Measurements from ENCODE around the gene TOLLIP.

The TOLLIP gene

DNA sequence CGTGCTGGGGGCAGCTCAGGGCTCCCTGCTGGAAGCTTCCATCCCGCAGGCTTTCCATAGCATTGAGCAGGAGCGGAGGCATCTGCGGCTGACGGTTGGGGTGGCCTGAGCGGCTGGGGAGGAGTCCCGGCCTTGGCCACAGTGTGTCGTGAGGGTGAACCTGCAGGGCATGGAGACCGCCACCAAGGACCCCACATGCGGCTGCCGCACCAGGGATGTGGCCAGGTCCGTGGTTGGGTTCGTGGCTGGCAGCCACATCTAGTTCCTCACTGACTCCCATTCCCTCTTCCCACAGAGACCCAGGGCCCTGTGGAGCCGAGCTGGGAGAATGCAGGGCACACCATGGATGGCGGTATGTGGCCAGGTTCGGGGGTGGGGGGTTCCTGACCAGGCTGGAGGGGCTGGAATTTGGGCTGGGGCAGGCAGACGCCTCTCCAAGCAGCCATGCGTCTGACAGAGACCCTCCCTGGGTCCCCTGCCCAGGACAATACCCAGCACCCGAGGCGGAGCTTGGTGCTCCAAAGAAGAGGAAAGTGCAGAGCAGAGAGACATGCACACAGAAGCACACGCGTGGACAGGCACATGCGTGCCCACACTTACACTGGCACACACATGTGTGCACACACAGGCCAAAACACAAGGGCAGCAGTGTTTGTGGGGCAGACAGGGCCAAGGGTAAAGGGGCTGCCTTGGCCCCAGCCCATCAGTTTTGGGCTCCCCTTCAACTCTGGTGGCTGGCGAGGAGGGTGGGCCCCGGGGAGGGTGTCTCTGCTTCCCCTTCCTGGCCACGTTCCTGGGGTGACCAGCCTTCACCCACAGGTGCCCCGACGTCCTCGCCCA is 83.8 kb downstream of the TOLLIP start:
- TF ChIP-seq, protein P1, sequence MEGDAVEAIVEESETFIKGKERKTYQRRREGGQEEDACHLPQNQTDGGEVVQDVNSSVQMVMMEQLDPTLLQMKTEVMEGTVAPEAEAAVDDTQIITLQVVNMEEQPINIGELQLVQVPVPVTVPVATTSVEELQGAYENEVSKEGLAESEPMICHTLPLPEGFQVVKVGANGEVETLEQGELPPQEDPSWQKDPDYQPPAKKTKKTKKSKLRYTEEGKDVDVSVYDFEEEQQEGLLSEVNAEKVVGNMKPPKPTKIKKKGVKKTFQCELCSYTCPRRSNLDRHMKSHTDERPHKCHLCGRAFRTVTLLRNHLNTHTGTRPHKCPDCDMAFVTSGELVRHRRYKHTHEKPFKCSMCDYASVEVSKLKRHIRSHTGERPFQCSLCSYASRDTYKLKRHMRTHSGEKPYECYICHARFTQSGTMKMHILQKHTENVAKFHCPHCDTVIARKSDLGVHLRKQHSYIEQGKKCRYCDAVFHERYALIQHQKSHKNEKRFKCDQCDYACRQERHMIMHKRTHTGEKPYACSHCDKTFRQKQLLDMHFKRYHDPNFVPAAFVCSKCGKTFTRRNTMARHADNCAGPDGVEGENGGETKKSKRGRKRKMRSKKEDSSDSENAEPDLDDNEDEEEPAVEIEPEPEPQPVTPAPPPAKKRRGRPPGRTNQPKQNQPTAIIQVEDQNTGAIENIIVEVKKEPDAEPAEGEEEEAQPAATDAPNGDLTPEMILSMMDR (IDR thresholded peaks at IDR 0.05; ENCODE audit: low read depth, low read length), result no peak
- no peak for TF ChIP-seq MYC (IDR thresholded peaks at IDR 0.05; ENCODE audit: low read depth, low read length)
- TF ChIP-seq, protein P2, sequence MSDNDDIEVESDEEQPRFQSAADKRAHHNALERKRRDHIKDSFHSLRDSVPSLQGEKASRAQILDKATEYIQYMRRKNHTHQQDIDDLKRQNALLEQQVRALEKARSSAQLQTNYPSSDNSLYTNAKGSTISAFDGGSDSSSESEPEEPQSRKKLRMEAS (IDR thresholded peaks at IDR 0.05; ENCODE audit: low read depth, low read length), result no peak
- TF ChIP-seq POLR2A (IDR thresholded peaks at IDR 0.05; ENCODE audit: extremely low read depth, insufficient read length), result no peak
- H3K4me3 ChIP-seq (ENCODE audit: low read depth, low read length), result no peak overlapping the region
- DNase-seq (ENCODE audit: low read depth), result no peak

DNA sequence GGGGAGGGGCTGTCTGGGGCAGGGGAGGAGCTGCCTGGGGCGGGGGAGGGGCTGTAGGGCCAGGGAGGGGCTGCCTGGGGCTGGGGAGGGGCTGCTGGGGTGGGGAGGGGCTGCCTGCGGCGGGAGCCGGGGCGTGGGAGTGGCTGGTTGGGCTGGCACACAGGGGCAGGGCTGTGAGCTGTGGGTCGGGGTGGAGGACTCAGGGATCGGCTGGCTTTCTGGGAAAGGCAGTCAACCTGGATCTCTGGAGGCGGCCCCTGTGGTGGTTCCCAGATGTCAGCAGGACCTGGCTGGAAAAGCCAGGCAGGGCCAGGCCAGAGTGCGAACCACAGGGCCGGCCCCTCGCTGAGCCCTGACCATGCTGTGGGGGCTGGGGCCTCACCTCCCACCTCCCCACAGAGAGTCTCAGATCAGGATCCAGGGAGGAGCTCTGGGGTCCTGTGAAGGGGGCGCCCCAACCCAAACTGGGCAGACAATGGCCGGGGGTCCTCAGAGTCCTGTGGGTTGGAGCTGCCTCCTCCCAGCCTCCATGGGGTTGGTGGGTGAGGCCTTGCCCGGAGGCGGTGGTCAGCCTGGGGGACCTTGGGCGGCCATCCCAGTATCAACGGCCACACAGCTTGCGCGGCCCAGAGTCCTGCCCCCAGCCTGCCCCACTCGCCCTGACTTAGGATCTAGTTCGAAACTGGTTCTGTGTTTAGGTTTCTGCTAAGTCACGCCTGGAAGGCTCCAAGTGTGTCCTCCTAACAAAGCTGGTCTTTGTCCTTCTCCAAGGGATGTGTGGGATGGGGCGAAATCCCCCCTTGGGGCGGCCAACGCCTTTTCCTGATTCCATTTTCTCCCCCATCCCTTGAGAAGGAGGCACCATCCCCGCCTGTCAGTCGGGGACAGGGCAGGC is 84.7 kb downstream of the TOLLIP start:
- H3K4me3 ChIP-seq (ENCODE audit: low read depth, low read length), result no peak overlapping the region
- no peak for DNase-seq (ENCODE audit: low read depth)
- TF ChIP-seq POLR2A (IDR thresholded peaks at IDR 0.05; ENCODE audit: extremely low read depth, insufficient read length), result no peak
- TF ChIP-seq, protein P2 (IDR thresholded peaks at IDR 0.05; ENCODE audit: low read depth, low read length), result no peak
- TF ChIP-seq, protein P1 (IDR thresholded peaks at IDR 0.05; ENCODE audit: low read depth, low read length), result no peak
- no peak for TF ChIP-seq MYC (IDR thresholded peaks at IDR 0.05; ENCODE audit: low read depth, low read length)
